ENCODE results near the gene KRT75. TPM values are rescaled to one million over a fixed set of nuclear protein-coding genes. Genes with fewer than 3 reads are reported as not detected.

KRT75 gene
- total and polyA plus RNA-seq, 8 donors, result not detected

DNA sequence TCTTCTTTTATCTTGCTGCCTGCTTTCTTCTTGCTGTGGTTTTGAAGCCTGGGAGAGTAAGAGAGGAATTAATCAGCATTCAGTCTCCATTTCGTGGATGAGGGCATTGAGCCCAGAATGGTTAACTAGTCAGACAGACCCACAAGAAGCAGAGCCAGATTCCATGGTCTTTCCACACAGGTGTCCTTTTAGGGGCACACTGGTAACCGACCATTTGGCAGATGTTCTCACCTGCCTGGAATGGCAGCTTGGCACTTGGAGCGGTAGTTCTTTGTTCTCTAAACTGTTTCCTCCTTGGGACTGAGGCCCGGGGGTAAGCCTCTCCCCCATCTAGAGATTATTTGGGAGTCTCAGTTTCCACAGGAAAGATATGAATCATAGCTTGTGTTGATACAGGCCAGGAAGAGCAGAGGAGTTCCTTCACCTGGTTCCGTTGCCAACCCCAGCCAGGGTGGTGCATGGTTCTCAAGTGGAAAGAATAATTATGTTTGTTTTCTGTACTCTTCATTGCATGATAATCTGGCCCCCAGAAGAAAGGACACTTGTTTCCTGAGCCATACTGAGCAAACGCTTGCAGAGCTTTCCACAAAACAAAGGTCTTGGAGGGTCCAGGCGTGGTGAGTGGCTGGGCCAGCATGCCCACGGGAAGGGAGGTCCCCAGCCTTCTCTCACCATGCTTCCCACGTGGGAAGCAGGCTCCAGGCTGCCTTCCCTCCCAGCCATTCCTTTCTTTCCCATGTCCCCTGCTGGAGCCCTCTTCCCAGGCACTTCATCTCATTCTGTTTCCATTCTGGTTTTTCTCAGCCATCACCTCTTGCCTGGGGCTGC lies 2.0 kb upstream of the KRT75 start:
- Histone ChIP-seq H3K4me3 (no peak overlapping the region), H3K9me3 (no peaks in the 10 kb centered on the region), H3K36me3 (no peaks in the 10 kb centered on the region), H3K27ac (peak overlapping the region in 1 of 5 donors; percentile 35), H3K27me3 (peaks cover 0 to 34% (median 0%) of the 10 kb centered on the region in 3 donors), H3K4me1 (no peaks in the 10 kb centered on the region)
- intact Hi-C loops (cut with DNase I; ENCODE audit: low total_unique reads), result no loop called here
- peak in 1 of 2 donors; percentile 26 for DNase-seq
- TF ChIP-seq EP300 (IDR thresholded peaks at IDR 0.05) (no peak), POLR2AphosphoS5 (IDR thresholded peaks at IDR 0.05) (no peak), POLR2A (IDR thresholded peaks at IDR 0.05) (no peak), CTCF (IDR thresholded peaks at IDR 0.05) (no peak)
- 37 to 53% (median 39%) methylated on average over 9 of the region's 9 CpGs for WGBS, 5 donors

DNA sequence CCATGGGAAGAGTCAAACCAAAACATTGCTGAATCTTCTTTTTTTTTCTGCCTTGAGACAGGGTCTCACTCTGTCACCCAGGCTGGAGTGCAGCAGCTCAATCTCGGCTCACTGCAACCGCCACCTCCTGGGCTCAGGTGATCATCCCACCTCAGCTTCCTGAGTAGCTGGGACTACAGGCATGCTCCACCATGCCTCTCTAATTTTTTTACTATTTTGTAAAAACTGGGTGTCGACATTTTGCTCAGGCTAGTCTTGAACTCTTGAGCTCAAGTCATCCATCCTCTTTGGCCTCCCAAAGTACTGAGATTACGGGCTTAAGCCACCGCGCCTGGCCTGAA lies 1.5 kb upstream of the KRT75 start:
- H3K9me3 ChIP-seq, result no peaks in the 10 kb centered on the region
- H3K36me3 ChIP-seq, result no peaks in the 10 kb centered on the region
- no peak for DNase-seq
- H3K4me1 ChIP-seq, result no peaks in the 10 kb centered on the region
- TF ChIP-seq EP300 (IDR thresholded peaks at IDR 0.05), result no peak
- no peak for TF ChIP-seq POLR2AphosphoS5 (IDR thresholded peaks at IDR 0.05)
- TF ChIP-seq CTCF (IDR thresholded peaks at IDR 0.05), result no peak
- H3K4me3 ChIP-seq, result no peak overlapping the region
- H3K27me3 ChIP-seq, result peaks cover 0 to 36% (median 0%) of the 10 kb centered on the region in 3 donors
- intact Hi-C loops (cut with DNase I; ENCODE audit: low total_unique reads), result no loop called here
- 70 to 87% (median 80%) methylated on average over 6 of the region's 6 CpGs for WGBS, 5 donors
- peak overlapping the region in 1 of 5 donors; percentile 35 for H3K27ac ChIP-seq

DNA sequence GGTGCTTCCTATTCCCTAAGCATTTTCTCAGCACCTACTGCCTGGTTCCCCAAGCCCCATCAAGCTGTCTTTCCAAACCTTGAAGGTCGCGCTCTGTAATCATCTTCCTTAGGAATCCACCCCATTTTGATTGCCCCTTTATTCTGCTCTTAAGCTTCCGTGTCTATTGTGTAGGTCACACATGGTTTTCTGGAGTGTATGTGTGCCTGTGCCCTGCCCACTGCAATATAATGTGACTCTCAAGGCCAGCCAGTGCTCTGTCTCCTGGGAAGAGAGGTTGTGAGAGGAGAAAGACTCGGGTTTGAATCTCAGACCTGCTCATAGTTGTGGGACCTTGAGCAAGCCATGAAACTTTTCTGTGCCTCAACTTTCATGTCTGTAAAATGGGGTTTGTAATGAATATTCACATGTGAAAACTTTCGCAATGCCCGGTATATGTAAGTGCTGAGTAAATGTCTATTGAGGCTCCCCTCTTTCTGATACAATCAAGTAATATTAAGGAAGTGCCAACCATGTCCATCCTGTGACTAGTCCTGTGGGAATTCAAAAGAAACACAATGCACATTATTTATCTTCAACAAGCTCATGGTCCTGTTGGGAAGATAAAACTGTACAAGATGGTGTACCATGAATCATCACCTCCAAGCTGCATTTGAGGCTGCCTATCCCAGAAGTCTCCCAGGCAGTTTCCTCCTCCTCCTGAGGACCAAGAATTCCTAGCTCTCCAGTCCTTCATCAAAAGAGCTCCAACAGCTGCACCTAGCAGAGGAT lies 774 bp upstream of the KRT75 start:
- peaks cover 0 to 33% (median 0%) of the 10 kb centered on the region in 3 donors for H3K27me3 ChIP-seq
- H3K27ac ChIP-seq, result no peak overlapping the region
- no peaks in the 10 kb centered on the region for H3K36me3 ChIP-seq
- intact Hi-C loops (cut with DNase I; ENCODE audit: low total_unique reads), result no loop called here
- H3K9me3 ChIP-seq, result no peaks in the 10 kb centered on the region
- TF ChIP-seq EP300 (IDR thresholded peaks at IDR 0.05) (no peak), POLR2AphosphoS5 (IDR thresholded peaks at IDR 0.05) (no peak), POLR2A (IDR thresholded peaks at IDR 0.05) (no peak), CTCF (IDR thresholded peaks at IDR 0.05) (no peak)
- no peak for DNase-seq
- no peak overlapping the region for H3K4me3 ChIP-seq
- H3K4me1 ChIP-seq, result no peaks in the 10 kb centered on the region
- 90 to 94% (median 93%) methylated on average over 6 of the region's 6 CpGs for WGBS, 5 donors

DNA sequence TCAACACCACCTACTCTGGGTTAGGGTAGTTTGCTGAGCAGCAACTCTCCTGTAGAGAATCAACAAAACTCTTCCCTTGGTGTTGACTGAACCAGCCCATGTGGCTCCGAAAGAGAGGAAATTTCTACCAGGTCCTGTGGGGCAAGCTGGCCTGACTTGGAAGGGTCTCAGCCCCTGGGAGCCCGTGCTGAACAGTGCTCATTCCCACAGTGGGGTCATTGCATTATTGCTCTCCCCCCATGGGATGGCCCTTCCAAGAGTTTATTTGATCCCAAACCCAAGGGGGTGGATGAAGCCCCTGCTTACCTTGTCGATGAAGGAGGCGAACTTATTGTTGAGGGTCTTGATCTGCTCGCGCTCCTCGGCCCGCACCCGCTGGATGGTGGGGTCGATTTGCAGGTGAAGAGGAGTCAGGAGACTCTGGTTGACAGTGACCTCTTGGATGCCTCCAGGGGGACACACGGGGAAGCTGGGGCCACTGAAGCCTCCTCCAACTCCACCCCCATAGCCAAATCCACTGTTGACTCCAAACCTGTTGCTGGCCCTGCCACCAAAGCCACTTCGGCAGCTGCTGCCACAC lies 580 bp downstream of the KRT75 start:
- H3K9me3 ChIP-seq, result no peaks in the 10 kb centered on the region
- no peak for TF ChIP-seq POLR2A (IDR thresholded peaks at IDR 0.05)
- TF ChIP-seq EP300 (IDR thresholded peaks at IDR 0.05), result no peak
- no peak for TF ChIP-seq CTCF (IDR thresholded peaks at IDR 0.05)
- no peak for TF ChIP-seq POLR2AphosphoS5 (IDR thresholded peaks at IDR 0.05)
- intact Hi-C loops (cut with DNase I; ENCODE audit: low total_unique reads), result no loop called here
- 89 to 100% (median 93%) methylated on average over 1 to 12 of the region's 12 CpGs for WGBS, 5 donors
- H3K27ac ChIP-seq, result no peak overlapping the region
- DNase-seq, result no peak
- peaks cover 0 to 21% (median 0%) of the 10 kb centered on the region in 3 donors for H3K27me3 ChIP-seq
- no peaks in the 10 kb centered on the region for H3K36me3 ChIP-seq
- no peak overlapping the region for H3K4me3 ChIP-seq
- H3K4me1 ChIP-seq, result no peaks in the 10 kb centered on the region

Data from stomach (tissue), 9 donors.